Adrenal gland (tissue), 5 donors: ENCODE results near the gene SCN2A.

Experiments used
- POLR2A ChIP-seq, 2 donors: fragments of 450-650 bp; IDR thresholded peaks; one replicate each; pipeline ENCODE4 v1.6.1; 2017; ENCODE audit warnings: antibody characterized with exemption in 2 of 2, mild to moderate bottlenecking in 2 of 2, moderate library complexity in 1 of 2
- TF ChIP-seq, protein P1 (sequence below), 6 experiments: fragments of 450-650 bp in 4 of 6; fragments of 200-600 bp in 2 of 6; sonication (generic) in 1 of 6; IDR thresholded peaks; 1 replicate in 5 of 6; 2 replicates in 1 of 6; pipeline versions ENCODE4 v1.5.1 to v1.8.0; 2016 to 2021; ENCODE audit warnings: antibody characterized with exemption in 6 of 6, mild to moderate bottlenecking in 2 of 6, moderate library complexity in 1 of 6
- donor health status: DM: no; HTN: no; CAD: no.

DNA sequence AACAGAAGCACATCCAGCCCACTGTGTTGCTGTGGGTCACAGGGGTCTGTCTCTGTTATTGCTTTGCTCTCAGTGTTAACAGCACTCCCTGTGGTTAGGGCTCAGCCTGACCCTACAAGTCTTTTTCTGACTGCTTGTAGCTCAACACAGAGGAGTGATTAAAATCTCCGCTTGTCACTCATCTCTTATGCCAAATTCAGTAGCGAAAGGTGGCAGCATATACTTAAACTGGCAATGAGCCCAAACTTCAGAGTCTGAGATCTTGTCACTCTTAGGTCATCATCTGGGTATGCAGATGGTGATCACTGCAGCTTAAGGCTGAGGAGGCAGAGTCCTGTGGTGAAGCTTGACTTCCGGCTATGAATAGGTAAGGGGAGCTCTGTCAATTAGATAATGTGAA is 167.0 kb downstream of the SCN2A start:
- TF ChIP-seq, protein P1, sequence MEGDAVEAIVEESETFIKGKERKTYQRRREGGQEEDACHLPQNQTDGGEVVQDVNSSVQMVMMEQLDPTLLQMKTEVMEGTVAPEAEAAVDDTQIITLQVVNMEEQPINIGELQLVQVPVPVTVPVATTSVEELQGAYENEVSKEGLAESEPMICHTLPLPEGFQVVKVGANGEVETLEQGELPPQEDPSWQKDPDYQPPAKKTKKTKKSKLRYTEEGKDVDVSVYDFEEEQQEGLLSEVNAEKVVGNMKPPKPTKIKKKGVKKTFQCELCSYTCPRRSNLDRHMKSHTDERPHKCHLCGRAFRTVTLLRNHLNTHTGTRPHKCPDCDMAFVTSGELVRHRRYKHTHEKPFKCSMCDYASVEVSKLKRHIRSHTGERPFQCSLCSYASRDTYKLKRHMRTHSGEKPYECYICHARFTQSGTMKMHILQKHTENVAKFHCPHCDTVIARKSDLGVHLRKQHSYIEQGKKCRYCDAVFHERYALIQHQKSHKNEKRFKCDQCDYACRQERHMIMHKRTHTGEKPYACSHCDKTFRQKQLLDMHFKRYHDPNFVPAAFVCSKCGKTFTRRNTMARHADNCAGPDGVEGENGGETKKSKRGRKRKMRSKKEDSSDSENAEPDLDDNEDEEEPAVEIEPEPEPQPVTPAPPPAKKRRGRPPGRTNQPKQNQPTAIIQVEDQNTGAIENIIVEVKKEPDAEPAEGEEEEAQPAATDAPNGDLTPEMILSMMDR (IDR thresholded peaks at IDR 0.05), result no peak
- no peak for TF ChIP-seq POLR2A (IDR thresholded peaks at IDR 0.05)
